Natural killer cell (primary cell): ENCODE results near the gene PPP1R1A. TPM values are rescaled to one million over a fixed set of nuclear protein-coding genes. Genes with fewer than 3 reads are reported as not detected.

Experiments used
- ATAC-seq, 3 donors: fragments of 150-1000 bp in 2 of 3; fragments of 200-7000 bp in 1 of 3; cut with Tn5 transposase; 1 replicate in 1 of 3; 2 replicates in 2 of 3; pipeline ENCODE4 v1.10.0; 2021; ENCODE audit warnings: mild to moderate bottlenecking in 2 of 3, moderate library complexity in 2 of 3
- DNase-seq, 2 donors: peaks; one replicate each; pipeline versions ENCODE4 v3.0.0 to v3.0.0-alpha.2; 2013 to 2021; ENCODE audit warnings: mixed read lengths in 1 of 2
- H3K27ac ChIP-seq: one replicate; pipeline ENCODE4 v1.5.1; 2013; ENCODE audit warnings: mild to moderate bottlenecking, low read length
- H3K27me3 ChIP-seq: one replicate; pipeline ENCODE4 v1.6.1; 2013; ENCODE audit warnings: low read length; ENCODE audit not compliant: control insufficient read depth, insufficient read depth
- H3K36me3 ChIP-seq: one replicate; pipeline ENCODE4 v1.6.1; 2013; ENCODE audit warnings: low read length; ENCODE audit not compliant: control insufficient read depth, insufficient read depth
- H3K4me1 ChIP-seq: one replicate; pipeline ENCODE4 v1.6.1; 2013; ENCODE audit warnings: low read length; ENCODE audit not compliant: control insufficient read depth, insufficient read depth
- H3K4me3 ChIP-seq: one replicate; pipeline ENCODE4 v1.5.1; 2013; ENCODE audit warnings: low read length
- H3K9me3 ChIP-seq: one replicate; pipeline ENCODE4 v1.6.1; 2013; ENCODE audit warnings: low read length; ENCODE audit not compliant: control insufficient read depth, insufficient read depth
- H3K27ac Mint-ChIP-seq, 2 donors: one replicate each; pipeline ENCODE4 v1.8.0; 2022; ENCODE audit warnings: mild to moderate bottlenecking in 2 of 2, mixed read lengths in 2 of 2, moderate library complexity in 1 of 2
- H3K27me3 Mint-ChIP-seq, 2 donors: one replicate each; pipeline ENCODE4 v1.8.0; 2022; ENCODE audit warnings: low read depth in 2 of 2, mixed read lengths in 2 of 2
- H3K36me3 Mint-ChIP-seq: one replicate; pipeline ENCODE4 v1.8.0; 2022; ENCODE audit warnings: mixed read lengths
- H3K4me1 Mint-ChIP-seq, 2 donors: one replicate each; pipeline ENCODE4 v1.8.0; 2022; ENCODE audit warnings: mixed read lengths in 2 of 2
- H3K4me3 Mint-ChIP-seq: one replicate; pipeline ENCODE4 v1.8.0; 2022; ENCODE audit warnings: mild to moderate bottlenecking, moderate library complexity, mixed read lengths
- H3K9me3 Mint-ChIP-seq, 2 donors: one replicate each; pipeline ENCODE4 v1.8.0; 2022; ENCODE audit warnings: mixed read lengths in 2 of 2
- CTCF ChIP-seq: fragments of 200-600 bp; IDR thresholded peaks from one replicate; pipeline ENCODE4 v1.8.0; 2022; ENCODE audit warnings: antibody characterized with exemption
- WGBS: methylation state at CpG from one replicate; pipeline ENCODE4 v1.1.7; 2013; ENCODE audit warnings: missing lambda C conversion rate; ENCODE audit not compliant: insufficient coverage; 5-methylcytosine and 5-hydroxymethylcytosine counted together
- intact Hi-C: fragments of 100-400 bp; cut with micrococcal nuclease; formaldehyde crosslinking; loops from one replicate; pipeline ENCODE4 v1.14.2; 2022
- total RNA-seq, 4 donors: library from RNA; stranded (reverse); fragments of 120-200 nt in 1 of 4; gene quantifications; one replicate each; pipeline versions ENCODE4 v1.2.3 to v1.2.4, GENCODE V29; 2013 to 2022

The PPP1R1A gene
- total RNA-seq, 3 donors from 2014 or later (not counting 1 experiment from before 2014, with no cell fraction given) = not detected

DNA sequence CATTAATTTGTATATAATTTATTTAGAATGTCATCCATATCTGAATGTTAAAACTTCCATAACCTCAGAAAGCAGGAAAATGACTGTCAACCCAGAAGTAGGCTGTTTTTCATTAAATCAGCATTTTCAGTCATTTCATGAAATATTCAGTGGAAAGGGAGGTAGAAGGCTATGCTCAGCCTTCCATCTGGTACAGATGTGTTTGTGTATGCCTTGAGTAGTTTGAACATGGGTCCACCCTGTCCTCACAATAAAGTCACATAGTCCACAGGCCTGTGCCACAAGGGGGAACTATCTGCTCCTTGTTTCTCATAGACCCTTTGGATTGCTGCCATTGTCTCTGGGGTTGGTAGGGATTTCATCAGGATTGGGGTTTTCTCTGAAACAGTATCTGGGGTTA lies 37.1 kb upstream of the PPP1R1A start:
- intact Hi-C loops = no loop called here
- Histone ChIP-seq H3K27ac (no peak overlapping the region), H3K27me3 (peaks cover 2% of the 10 kb centered on the region), H3K4me1 (no peaks in the 10 kb centered on the region), H3K9me3 (no peaks in the 10 kb centered on the region), H3K36me3 (no peaks in the 10 kb centered on the region), H3K4me3 (no peak overlapping the region)
- Mint-ChIP-seq H3K4me3 (no peak overlapping the region), H3K36me3 (peaks cover 6% of the 10 kb centered on the region), H3K9me3 (no peaks in the 10 kb centered on the region), H3K27me3 (peaks cover 32 to 72% of the 10 kb centered on the region in 2 donors), H3K4me1 (peaks cover 0 to 5% of the 10 kb centered on the region in 2 donors), H3K27ac (no peak overlapping the region)
- DNase-seq (no peak), ATAC-seq (no peak)
- TF ChIP-seq CTCF = no peak

GRCh38 chr12:54624315-54625279 lies 36.1 kb upstream of the PPP1R1A start:
- H3K27me3 Mint-ChIP-seq = peaks cover 28 to 66% of the 10 kb centered on the region in 2 donors
- no peak overlapping the region for H3K4me3 Mint-ChIP-seq
- ATAC-seq = no peak

DNA sequence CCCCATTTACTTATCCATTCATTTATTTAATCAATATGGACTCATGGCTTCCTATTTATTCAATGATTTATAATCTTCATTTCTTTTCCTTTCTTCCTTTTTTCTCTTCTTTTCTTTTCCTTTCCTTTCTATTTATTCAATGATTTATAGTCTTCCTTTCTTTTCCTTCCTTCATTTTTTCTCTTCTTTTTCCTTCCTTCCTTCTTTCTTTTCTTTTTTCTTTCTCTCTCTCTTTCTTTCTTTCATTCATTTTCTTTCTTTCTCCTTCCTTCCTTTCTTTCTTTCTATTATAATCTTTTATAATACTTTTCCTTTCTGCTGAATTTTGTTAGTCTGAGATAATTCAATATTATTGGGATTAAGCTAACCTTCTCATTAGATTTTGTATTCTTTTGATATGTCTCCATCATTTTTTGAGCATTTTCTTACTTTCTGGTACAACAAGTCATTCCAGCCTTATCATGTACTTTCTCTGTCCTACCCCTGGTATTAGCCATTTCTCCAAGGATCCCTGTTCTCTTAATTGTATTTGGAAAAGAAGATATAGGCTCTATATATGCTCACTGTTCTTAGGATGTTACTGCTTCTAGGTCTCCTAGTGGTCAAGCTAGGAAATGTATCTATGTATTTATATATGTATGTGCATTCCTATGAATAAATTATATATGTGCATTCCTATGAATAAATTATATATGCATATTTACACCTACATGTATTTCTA lies 34.2 kb upstream of the PPP1R1A start:
- ATAC-seq = no peak

More at GRCh38 chr12:54624315-54625279, 36.1 kb upstream of the PPP1R1A start:
- 47% methylated on average over 4 of the region's 5 CpGs for WGBS
- Histone ChIP-seq H3K4me1 (no peaks in the 10 kb centered on the region), H3K27me3 (peaks cover 2% of the 10 kb centered on the region), H3K9me3 (no peaks in the 10 kb centered on the region), H3K4me3 (no peak overlapping the region), H3K27ac (no peak overlapping the region), H3K36me3 (no peaks in the 10 kb centered on the region)
- no peaks in the 10 kb centered on the region for H3K9me3 Mint-ChIP-seq
- peaks cover 6% of the 10 kb centered on the region for H3K36me3 Mint-ChIP-seq
- no peak for TF ChIP-seq CTCF
- no peak for DNase-seq
- no peak overlapping the region for H3K27ac Mint-ChIP-seq
- intact Hi-C loops = no loop called here
- H3K4me1 Mint-ChIP-seq = peaks cover 0 to 5% of the 10 kb centered on the region in 2 donors

More for the DNA sequence above, 34.2 kb upstream of the PPP1R1A start:
- Histone ChIP-seq H3K4me1 (no peaks in the 10 kb centered on the region), H3K27ac (no peak overlapping the region), H3K4me3 (no peak overlapping the region), H3K9me3 (no peaks in the 10 kb centered on the region), H3K36me3 (no peaks in the 10 kb centered on the region), H3K27me3 (peaks cover 2% of the 10 kb centered on the region)
- H3K27me3 Mint-ChIP-seq = peaks cover 32 to 73% of the 10 kb centered on the region in 2 donors
- intact Hi-C loops = no loop called here
- DNase-seq = no peak
- no peaks in the 10 kb centered on the region for H3K9me3 Mint-ChIP-seq
- H3K4me3 Mint-ChIP-seq = no peak overlapping the region
- no peak overlapping the region for H3K27ac Mint-ChIP-seq
- peaks cover 0 to 5% of the 10 kb centered on the region in 2 donors for H3K4me1 Mint-ChIP-seq
- peaks cover 6% of the 10 kb centered on the region for H3K36me3 Mint-ChIP-seq
- TF ChIP-seq CTCF = no peak
